Kidney (tissue), 14 donors: ENCODE data around the gene HOTAIR. TPM values are rescaled to one million over a fixed set of nuclear protein-coding genes. Genes with fewer than 3 reads are reported as not detected.

Source experiments
- DNase-seq, 5 donors: peaks; one replicate each; pipeline ENCODE4 v3.0.0-alpha.2; 2013 to 2020
- FAIRE-seq: peaks from 2 replicates; lab custom pipeline; 2012; peaks lifted over from hg19 to GRCh38; lab: Jason Lieb, UNC
- H3K27ac ChIP-seq, 2 donors: one replicate each; pipeline ENCODE4 v1.7.0; 2013; ENCODE audit warnings: low read depth in 2 of 2, low read length in 2 of 2, inconsistent platforms in 1 of 2
- H3K27me3 ChIP-seq: one replicate; pipeline ENCODE4 v1.7.1; 2013; ENCODE audit warnings: low read length, inconsistent platforms; ENCODE audit not compliant: control insufficient read depth, insufficient read depth
- H3K36me3 ChIP-seq, 3 donors: one replicate each; pipeline versions ENCODE4 v1.7.0 to v1.7.1; 2013; ENCODE audit warnings: low read length in 3 of 3, control low read depth in 1 of 3, inconsistent platforms in 1 of 3; ENCODE audit not compliant: insufficient read depth in 3 of 3, control insufficient read depth in 2 of 3
- H3K4me1 ChIP-seq, 3 donors: one replicate each; pipeline versions ENCODE4 v1.7.0 to v1.7.1; 2013; ENCODE audit warnings: low read length in 3 of 3, inconsistent platforms in 1 of 3, low read depth in 1 of 3; ENCODE audit not compliant: control insufficient read depth in 2 of 3, insufficient read depth in 2 of 3
- H3K4me3 ChIP-seq, 3 donors: one replicate each; pipeline versions ENCODE4 v1.7.0 to v1.8.1; 2013; ENCODE audit warnings: low read length in 3 of 3, control low read depth in 1 of 3, inconsistent platforms in 1 of 3
- H3K9ac ChIP-seq, 3 donors: one replicate each; pipeline versions ENCODE4 v1.7.0 to v1.7.1; 2013; ENCODE audit warnings: low read length in 3 of 3, control low read depth in 1 of 3, inconsistent platforms in 1 of 3
- H3K9me3 ChIP-seq, 3 donors: one replicate each; pipeline versions ENCODE4 v1.7.0 to v1.7.1; 2013; ENCODE audit warnings: low read length in 3 of 3, control low read depth in 1 of 3, inconsistent platforms in 1 of 3; ENCODE audit not compliant: control insufficient read depth in 2 of 3, insufficient read depth in 1 of 3
- CTCF ChIP-seq: IDR thresholded peaks from 3 replicates; pipeline ENCODE4 v1.5.1; 2012; ENCODE audit warnings: mild to moderate bottlenecking, moderate library complexity, borderline replicate concordance; ENCODE audit not compliant: insufficient read depth; ENCODE audit errors: extremely low read depth
- intact Hi-C: fragments of 100-400 bp; cut with DNase I; formaldehyde crosslinking; loops from one replicate; pipeline ENCODE4 v1.11.1; 2022
- polyA plus RNA-seq: library from polyadenylated mRNA; stranded (reverse); fragments of 350-450 nt; fragmentation: Illumina TruSeq; extraction: RNeasy Lipid Tissue Mini Kit (QIAGEN cat#74804); gene quantifications from one replicate; pipeline ENCODE4 v1.2.3, GENCODE V29; 2014; ENCODE audit warnings: low read depth, low replicate concordance; ENCODE audit not compliant: insufficient read depth
- total RNA-seq: library from RNA; stranded (reverse); fragmentation: NEBNext Ultra II Directional; extraction: Animal tissue kit (Norgen Biotek cat#: 25700); gene quantifications from one replicate; pipeline ENCODE4 v1.2.1, GENCODE V29; 2021
- donor health status: control.
- donor health status: control.
- donor health status: control.
- donor health status: control.
- donor health status: control.
- donor health status: DM: yes; HTN: yes; CAD: no.
- donor health status: Normal renal cell carcinoma (clear cell type).

The HOTAIR gene
- total and polyA plus RNA-seq, 2 donors from 2014 or later, result 0.52 to 0.76 TPM

- H3K9ac ChIP-seq, result no peak overlapping the region
- no peaks in the 10 kb centered on the region for H3K36me3 ChIP-seq
- no peaks in the 10 kb centered on the region for H3K4me1 ChIP-seq
- intact Hi-C loops, result no loop called here
- H3K27me3 ChIP-seq, result peaks cover 85% of the 10 kb centered on the region
- no peak for FAIRE-seq
- no peak overlapping the region for H3K4me3 ChIP-seq
- no peak overlapping the region for H3K27ac ChIP-seq
- no peak for TF ChIP-seq CTCF
- no peaks in the 10 kb centered on the region for H3K9me3 ChIP-seq
- DNase-seq, result no peak
Measured at GRCh38 chr12:53955776-53956250, 18.9 kb downstream of the HOTAIR start.

GRCh38 chr12:53955036-53955775, 19.5 kb downstream of the HOTAIR start:
- H3K4me3 ChIP-seq, result no peak overlapping the region
- DNase-seq (no peak), FAIRE-seq (no peak)
- H3K36me3 ChIP-seq, result no peaks in the 10 kb centered on the region
- peaks cover 87% of the 10 kb centered on the region for H3K27me3 ChIP-seq
- no peaks in the 10 kb centered on the region for H3K4me1 ChIP-seq
- H3K27ac ChIP-seq, result no peak overlapping the region
- no peak for TF ChIP-seq CTCF
- intact Hi-C loops, result no loop called here
- no peak overlapping the region for H3K9ac ChIP-seq
- no peaks in the 10 kb centered on the region for H3K9me3 ChIP-seq

GRCh38 chr12:53954694-53955035, 20.1 kb downstream of the HOTAIR start, which contains the start of gene HOXC12:
HOXC12 (plus strand) TSS chr12:53954903; CDS start chr12:53954930, 27 bp downstream.
- Histone ChIP-seq H3K27me3 (peaks cover 86% of the 10 kb centered on the region), H3K4me1 (no peaks in the 10 kb centered on the region), H3K27ac (no peak within 1 kb of the TSS), H3K9me3 (no peaks in the 10 kb centered on the region), H3K9ac (no peak within 1 kb of the TSS), H3K4me3 (no peak within 1 kb of the TSS), H3K36me3 (no peaks in the 10 kb centered on the region)
- TF ChIP-seq CTCF, result no peak
- FAIRE-seq, result no peak
- intact Hi-C loops, result no loop called here
- DNase-seq, result no peak
